K562 (cell line): ENCODE measurements around the gene DET1. TPM values are rescaled to one million over a fixed set of nuclear protein-coding genes. Genes with fewer than 3 reads are reported as not detected.

Source experiments
- ATAC-seq: fragments of 200-7000 bp; cut with Tn5 transposase; 3 replicates; pipeline ENCODE4 v1.9.1; 2020; ENCODE audit warnings: moderate library complexity
- BruUV-seq: library from RNA; stranded (reverse); fragments of 400-500 nt; replicated peaks from 2 replicates; lab custom pipeline; 2021; lab: Mats Ljungman, UMichigan
- CTCF ChIA-PET: fragments of 300-600 bp; formaldehyde crosslinking; extraction: SDS; loops from one replicate; lab custom pipeline; 2021; ENCODE audit warnings: low intra/inter-chr PET ratio; lab: Yijun Ruan, JAX
- POLR2A ChIA-PET: fragments of 300-600, 350-650 bp; sonication (Branson Sonifier 250); formaldehyde crosslinking; extraction: SDS; loops from one replicate; lab custom pipeline; 2021; ENCODE audit warnings: antibody characterized with exemption, inconsistent platforms; lab: Yijun Ruan, JAX
- DNase-seq, 4 experiments: peaks; one replicate each; pipeline versions ENCODE4 v3.0.0 to v3.0.0-alpha.2; 2011 to 2018; ENCODE audit warnings: low spot score in 3 of 4, mixed read lengths in 3 of 4; ENCODE audit errors: extremely low read depth in 1 of 4
- FAIRE-seq: peaks from 2 replicates; lab custom pipeline; 2011; peaks lifted over from hg19 to GRCh38; lab: Jason Lieb, UNC
- H2AFZ ChIP-seq: 2 replicates; pipeline ENCODE4 v1.6.0; 2011; ENCODE audit warnings: low read depth, low read length, control low read depth, inconsistent platforms
- H3K27ac ChIP-seq: fragments of 200-600 bp; 3 replicates; pipeline ENCODE4 v1.8.0; 2011; ENCODE audit warnings: low read depth, mild to moderate bottlenecking, control low read depth, inconsistent platforms, low read length, moderate library complexity, mixed read lengths; ENCODE audit errors: extremely low read depth
- H3K27me3 ChIP-seq, 2 experiments: fragments of 300-600 bp in 1 of 2; 2 replicates in 1 of 2; 3 replicates in 1 of 2; pipeline versions ENCODE4 v1.6.0 to v1.8.0; 2011; ENCODE audit warnings: inconsistent platforms in 2 of 2, low read length in 2 of 2, mild to moderate bottlenecking in 1 of 2, mixed read lengths in 1 of 2, moderate library complexity in 1 of 2; ENCODE audit not compliant: control insufficient read depth in 2 of 2, insufficient read depth in 2 of 2
- H3K36me3 ChIP-seq: fragments of 300-600 bp; 3 replicates; pipeline ENCODE4 v1.8.0; 2011; ENCODE audit warnings: mild to moderate bottlenecking, low read length, inconsistent platforms; ENCODE audit not compliant: control insufficient read depth, insufficient read depth
- H3K4me1 ChIP-seq, 2 experiments: fragments of 200-600 bp in 1 of 2; replicated peaks in 1 of 2; 2 replicates in 1 of 2; 3 replicates in 1 of 2; pipeline versions ENCODE4 v1.5.1 to v1.8.0; 2011; ENCODE audit warnings: inconsistent platforms in 2 of 2, low read length in 2 of 2, mild to moderate bottlenecking in 1 of 2, mixed read lengths in 1 of 2, moderate library complexity in 1 of 2; ENCODE audit not compliant: control insufficient read depth in 2 of 2, insufficient read depth in 2 of 2
- H3K4me2 ChIP-seq: 2 replicates; pipeline ENCODE4 v1.6.1; 2011; ENCODE audit warnings: low read length, control low read depth, inconsistent platforms, mixed read lengths; ENCODE audit not compliant: insufficient read depth
- H3K4me3 ChIP-seq: fragments of 200-600 bp; sonication (generic), shearing (Covaris generic); 2 replicates; pipeline ENCODE4 v1.5.1; 2016; ENCODE audit warnings: control low read depth, inconsistent platforms
- H3K79me2 ChIP-seq: fragments of 200-600 bp; 3 replicates; pipeline ENCODE4 v1.8.0; 2011; ENCODE audit warnings: low read length, inconsistent platforms; ENCODE audit not compliant: control insufficient read depth, insufficient read depth
- H3K9ac ChIP-seq, 2 experiments: 2 replicates each; pipeline versions ENCODE4 v1.6.0 to v1.6.1; 2011; ENCODE audit warnings: low read depth in 2 of 2, low read length in 2 of 2, control low read depth in 1 of 2, inconsistent platforms in 1 of 2, mild to moderate bottlenecking in 1 of 2, mixed read lengths in 1 of 2; ENCODE audit not compliant: insufficient read depth in 1 of 2
- H3K9me1 ChIP-seq: one replicate; pipeline ENCODE4 v1.6.0; 2011; ENCODE audit warnings: inconsistent platforms, mild to moderate bottlenecking, low read length, moderate library complexity; ENCODE audit not compliant: control insufficient read depth, insufficient read depth
- H3K9me3 ChIP-seq: replicated peaks from 2 replicates; pipeline ENCODE4 v1.5.1; 2011; ENCODE audit warnings: low read depth, low read length, inconsistent platforms; ENCODE audit not compliant: control insufficient read depth, insufficient read depth
- H4K20me1 ChIP-seq: replicated peaks from 2 replicates; pipeline ENCODE4 v1.6.1; 2011; ENCODE audit warnings: low read length, inconsistent platforms, mixed read lengths; ENCODE audit not compliant: control insufficient read depth, insufficient read depth
- AFF4 ChIP-seq: sonication (generic); formaldehyde crosslinking; IDR thresholded peaks from 2 replicates; pipeline ENCODE4 v1.8.0; 2023; ENCODE audit warnings: mild to moderate bottlenecking, missing genetic modification reagents
- ZNF316 ChIP-seq: fragments of 450-650 bp; IDR thresholded peaks from 2 replicates; pipeline ENCODE4 v1.6.1; 2016
- WGBS: fragments of 100-300 bp; shearing (Covaris generic); methylation state at CpG from one replicate; pipeline ENCODE4 v1.1.6; 2016; ENCODE audit warnings: low coverage, mixed read lengths; ENCODE audit not compliant: insufficient coverage; ENCODE audit errors: missing lambda C conversion rate; 5-methylcytosine and 5-hydroxymethylcytosine counted together
- in situ Hi-C: fragments of 300-500 bp; cut with MboI; formaldehyde crosslinking; loops from 4 replicates; pipeline ENCODE4 v1.15.0; 2018; ENCODE audit warnings: inconsistent platforms, mixed read lengths
- intact Hi-C: fragments of 100-400 bp; cut with micrococcal nuclease; formaldehyde crosslinking; loops from 2 replicates; pipeline ENCODE4 v1.14.2; 2022
- polyA plus RNA-seq, 8 experiments: library from polyadenylated mRNA; depleted of rRNA in 4 of 8; stranded (reverse) in 5 of 8; unstranded in 3 of 8; fragments of >200 nt; fragmentation: Nextera tagmentation in 2 of 8; fragmentation: Illumina TruSeq in 1 of 8; extraction: Ambion mirVana in 2 of 8; extraction: Trizol in 1 of 8; gene quantifications; 2 replicates each; pipeline versions ENCODE4 v1.2.1 to v1.2.3, GENCODE V29; 2011 to 2014; ENCODE audit warnings: inconsistent platforms in 1 of 8, missing spikeins in 1 of 8
- total RNA-seq, 7 experiments: library from RNA; depleted of rRNA in 6 of 7; stranded (reverse); fragments of >200 nt in 6 of 7; fragmentation: Illumina TruSeq in 2 of 7; extraction: Trizol in 2 of 7; gene quantifications; 2 replicates each; pipeline versions ENCODE4 v1.2.1 to v1.2.3, GENCODE V29; 2011 to 2021; ENCODE audit warnings: low replicate concordance in 1 of 7

Gene DET1
- total and polyA plus RNA-seq, 9 of the 15 experiments (the other 6 are each of a cell fraction or from before 2014, with no cell fraction given): 4.2 to 8.1 (median 6.0) TPM

- H3K9me3 ChIP-seq: no peaks in the 10 kb centered on the region
- H3K27me3 ChIP-seq: no peaks in the 10 kb centered on the region
- ATAC-seq (no peak), FAIRE-seq (no peak), DNase-seq (no peak)
- in situ Hi-C loops (no loop called here), intact Hi-C loops (no loop called here)
- BruUV-seq: no TSS peak
- 45% methylated on average over 1 of the region's 1 CpG for WGBS
- no peak for TF ChIP-seq AFF4 (CRISPR knock-in tag)
- TF ChIP-seq ZNF316: 0 out of 2 replicates have a peak, but pooled peaks have one; percentile 38
- H3K4me3 ChIP-seq: no peak overlapping the region
- no peak overlapping the region for H3K27ac ChIP-seq
- H3K9me1 ChIP-seq: no peaks in the 10 kb centered on the region
- no peaks in the 10 kb centered on the region for H4K20me1 ChIP-seq
- POLR2A ChIA-PET: no interaction called here
- no peak overlapping the region for H3K9ac ChIP-seq
- H3K36me3 ChIP-seq: 0 out of 3 replicates have a peak, but pooled peaks cover 2% of the 10 kb centered on the region
- H3K79me2 ChIP-seq: no peaks in the 10 kb centered on the region
- H3K4me1 ChIP-seq: no peaks in the 10 kb centered on the region
- CTCF ChIA-PET: no interaction called here
- H2AFZ ChIP-seq: no peak overlapping the region
- no peak overlapping the region for H3K4me2 ChIP-seq
Measured at GRCh38 chr15:88504445-88504844, 42.0 kb downstream of the DET1 start.
